HEK293T (cell line): ENCODE measurements around the gene SUGCT.

Experiments
- BHLHE40 ChIP-seq: fragments of 450-650 bp; IDR thresholded peaks from 2 replicates; pipeline ENCODE4 v1.6.1; 2016; ENCODE audit warnings: mild to moderate bottlenecking, moderate library complexity, borderline replicate concordance
- ELF4 ChIP-seq: fragments of 450-650 bp; IDR thresholded peaks from 2 replicates; pipeline ENCODE4 v1.6.1; 2017; ENCODE audit warnings: antibody characterized with exemption
- FOXA1 ChIP-seq: fragments of 450-650 bp; IDR thresholded peaks from 2 replicates; pipeline ENCODE4 v1.6.1; 2016; ENCODE audit warnings: mild to moderate bottlenecking
- FOXK2 ChIP-seq: fragments of 450-650 bp; IDR thresholded peaks from 2 replicates; pipeline ENCODE4 v1.6.1; 2016; ENCODE audit warnings: mild to moderate bottlenecking
- FOXM1 ChIP-seq: fragments of 450-650 bp; IDR thresholded peaks from 2 replicates; pipeline ENCODE4 v1.6.1; 2017; ENCODE audit warnings: mild to moderate bottlenecking, borderline replicate concordance
- NFRKB ChIP-seq: fragments of 450-650 bp; IDR thresholded peaks from 2 replicates; pipeline ENCODE4 v1.6.1; 2016; ENCODE audit warnings: mild to moderate bottlenecking, moderate library complexity
- SP1 ChIP-seq: fragments of 450-650 bp; IDR thresholded peaks from 2 replicates; pipeline ENCODE4 v1.6.1; 2017
- SUZ12 ChIP-seq: fragments of 450-650 bp; IDR thresholded peaks from 2 replicates; pipeline ENCODE4 v1.6.1; 2016; ENCODE audit warnings: mild to moderate bottlenecking

DNA sequence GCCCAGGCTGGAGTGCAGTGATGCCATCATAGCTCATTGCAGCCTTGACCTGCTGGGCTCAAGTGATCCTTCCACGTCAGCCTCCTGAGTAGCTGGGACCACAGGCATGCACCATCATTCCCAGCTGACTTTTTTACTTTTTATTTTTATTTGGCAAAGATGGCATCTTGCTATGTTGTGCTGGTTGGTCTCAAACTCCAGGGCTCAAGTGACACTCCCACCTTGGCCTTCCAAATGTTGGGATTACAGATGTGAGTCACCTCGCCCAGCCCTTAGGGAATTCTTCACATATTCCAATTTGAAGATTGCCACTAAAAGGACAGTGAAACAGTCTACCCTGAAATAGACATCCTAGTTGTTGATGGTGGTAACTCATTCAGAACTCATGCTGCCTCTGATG is 27.7 kb downstream of the SUGCT start:
- no peak for TF ChIP-seq FOXA1
- no peak for TF ChIP-seq FOXK2
- no peak for TF ChIP-seq SUZ12
- no peak for TF ChIP-seq FOXM1
- TF ChIP-seq ELF4 = no peak
- TF ChIP-seq SP1 = no peak
- TF ChIP-seq NFRKB = no peak
- TF ChIP-seq BHLHE40 = no peak
